GM21390 (cell line): ENCODE data around the gene ADGRG3.

ENCODE experiments used
- ATAC-seq: cut with Tn5 transposase; IDR thresholded peaks from one replicate; pipeline ENCODE4 v1.9.1; 2021; ENCODE audit not compliant: unreplicated experiment

The ADGRG3 gene

DNA sequence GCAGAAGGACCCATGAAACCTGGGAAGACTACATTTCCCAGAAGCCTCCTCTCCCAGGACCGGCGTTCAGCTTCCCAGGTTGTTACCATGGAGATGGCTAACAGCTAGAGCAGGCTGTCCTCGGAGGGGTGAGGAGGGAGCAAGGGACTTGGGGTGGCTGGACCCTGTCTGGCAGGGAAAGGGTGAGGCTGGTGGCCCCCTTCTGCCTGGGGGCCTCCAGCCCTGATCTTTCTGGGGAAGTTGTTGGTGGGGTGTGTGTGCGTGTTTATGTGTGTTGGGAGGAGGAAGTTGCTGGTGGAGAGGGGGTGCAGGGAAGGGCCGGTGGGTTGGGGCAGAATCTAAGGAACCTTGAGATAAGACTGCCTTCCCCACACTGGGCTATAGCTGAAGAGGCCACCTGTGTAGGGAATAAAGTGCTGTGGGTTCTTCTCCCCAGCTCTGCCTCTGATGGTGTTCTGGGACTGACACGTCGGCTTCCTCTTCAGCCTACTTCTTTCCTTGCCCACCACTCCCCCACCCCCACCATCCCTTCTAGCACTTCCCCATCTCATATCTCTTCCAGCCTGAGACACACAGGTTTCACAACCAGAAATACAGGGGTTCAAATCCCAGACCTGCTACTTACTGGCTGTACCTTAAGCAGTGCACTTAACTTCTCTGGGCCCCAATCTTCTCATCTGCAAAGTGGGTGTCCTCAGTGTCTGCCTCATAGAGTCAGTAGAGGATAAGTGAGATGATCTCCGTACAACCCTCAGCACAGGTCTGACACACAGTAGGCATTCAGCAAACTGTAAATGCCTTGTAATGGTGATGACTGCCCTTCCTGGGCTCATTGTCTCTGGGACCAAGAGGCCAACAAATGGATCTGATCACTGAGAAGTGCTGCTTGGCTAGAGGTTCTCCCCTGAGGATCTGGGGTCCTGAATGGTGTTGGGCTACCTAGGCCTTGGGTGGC, 26.9 kb downstream of the ADGRG3 start, which contains the start of gene DRC7:
Gene DRC7, plus strand, starts transcription at position 82 of the 955 bp plus-strand sequence. CDS start 3,144 bp downstream, outside the sequence.
- ATAC-seq: peak; percentile 61

DNA sequence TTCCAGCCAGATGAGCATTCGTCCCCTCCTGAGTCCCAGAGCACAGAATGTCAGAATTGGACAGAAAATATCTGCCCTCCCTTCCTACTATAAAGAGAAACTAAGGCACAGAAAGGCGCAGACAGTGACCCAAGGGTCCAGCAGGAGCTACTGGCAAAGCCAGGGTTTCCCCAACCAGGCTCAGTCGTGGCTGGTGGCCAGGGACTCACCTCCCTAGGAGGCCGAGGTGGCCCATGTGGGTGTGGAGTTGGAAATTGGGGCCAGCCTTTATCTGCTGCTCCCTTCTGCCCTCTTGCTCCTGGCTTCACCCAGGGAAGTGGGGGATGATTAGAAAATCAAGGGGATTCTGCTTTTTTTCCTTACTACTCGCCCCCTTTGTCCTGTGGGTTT, 27.6 kb downstream of the ADGRG3 start:
- no peak for ATAC-seq

DNA sequence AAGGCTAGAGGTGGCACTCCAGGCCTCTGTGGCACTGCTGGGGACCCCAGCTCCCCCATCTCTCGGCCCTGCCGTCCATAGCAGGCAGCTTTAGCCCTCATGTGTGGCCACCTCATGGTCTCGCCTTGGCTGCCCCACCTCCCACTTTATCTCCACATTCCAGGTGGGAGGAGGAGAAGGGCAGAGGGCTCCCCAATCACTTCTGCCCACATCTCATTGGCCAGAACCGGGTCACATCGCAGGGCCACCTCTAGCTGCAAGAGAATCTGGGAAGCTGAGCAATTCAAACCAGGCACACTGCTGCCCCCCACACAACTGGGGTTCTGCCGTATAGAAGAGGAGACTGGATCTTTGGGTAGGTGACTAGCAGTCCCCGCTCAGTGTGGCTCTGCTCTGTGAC, 28.1 kb downstream of the ADGRG3 start:
- ATAC-seq: no peak

DNA sequence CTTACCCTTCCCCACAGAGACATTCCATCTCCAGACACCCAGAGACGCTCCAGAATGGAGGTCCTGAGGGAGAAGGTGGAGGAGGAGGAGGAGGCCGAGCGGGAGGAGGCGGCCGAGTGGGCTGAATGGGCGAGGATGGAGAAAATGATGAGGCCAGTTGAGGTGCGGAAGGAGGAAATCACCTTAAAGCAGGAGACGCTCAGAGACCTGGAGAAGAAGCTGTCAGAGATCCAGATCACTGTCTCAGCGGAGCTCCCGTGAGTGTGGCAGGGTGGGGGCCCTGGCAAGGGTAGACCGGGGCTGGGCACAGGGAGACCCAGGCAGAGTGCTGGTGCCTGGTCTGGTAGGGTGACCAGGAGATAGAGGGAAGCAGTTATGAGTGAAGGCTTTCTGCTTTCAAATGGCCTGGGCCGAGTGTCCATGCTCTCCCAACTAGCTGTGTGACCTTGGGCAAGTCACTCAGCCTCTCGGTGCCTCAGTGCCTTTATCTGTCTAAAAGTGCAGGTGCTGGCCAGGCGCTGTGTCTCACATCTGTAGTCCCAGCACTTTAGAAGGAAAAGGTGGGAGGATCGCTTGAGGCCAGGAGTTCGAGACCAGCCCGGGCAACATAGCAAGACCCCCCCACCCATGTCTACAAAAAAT, 29.9 kb downstream of the ADGRG3 start:
- no peak for ATAC-seq

DNA sequence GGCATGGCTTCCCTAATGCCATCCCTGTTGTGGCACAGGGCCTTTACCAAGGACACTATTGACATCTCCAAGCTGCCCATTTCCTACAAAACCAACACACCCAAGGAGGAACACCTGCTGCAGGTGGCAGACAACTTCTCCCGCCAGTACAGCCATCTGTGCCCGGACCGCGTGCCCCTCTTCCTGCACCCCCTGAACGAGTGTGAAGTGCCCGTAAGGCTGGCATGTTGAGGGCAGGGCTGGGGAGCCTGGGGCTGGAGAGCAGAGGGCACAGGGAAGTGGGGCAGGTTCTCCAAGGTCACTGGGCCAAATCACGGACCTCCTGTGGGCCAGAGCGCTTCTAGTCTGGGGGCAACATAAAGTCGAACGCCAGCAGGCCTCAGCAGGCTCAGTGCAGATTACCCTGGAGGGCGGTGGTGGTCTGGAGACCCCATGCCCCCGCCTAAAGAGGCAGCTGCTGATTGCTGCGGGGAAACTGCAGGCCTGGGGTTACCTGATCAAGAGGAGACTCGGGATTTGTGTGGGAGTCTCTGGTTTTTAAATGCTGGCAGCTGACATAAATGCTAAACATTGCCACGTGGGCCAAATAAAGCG, 30.8 kb downstream of the ADGRG3 start:
- ATAC-seq: no peak

DNA sequence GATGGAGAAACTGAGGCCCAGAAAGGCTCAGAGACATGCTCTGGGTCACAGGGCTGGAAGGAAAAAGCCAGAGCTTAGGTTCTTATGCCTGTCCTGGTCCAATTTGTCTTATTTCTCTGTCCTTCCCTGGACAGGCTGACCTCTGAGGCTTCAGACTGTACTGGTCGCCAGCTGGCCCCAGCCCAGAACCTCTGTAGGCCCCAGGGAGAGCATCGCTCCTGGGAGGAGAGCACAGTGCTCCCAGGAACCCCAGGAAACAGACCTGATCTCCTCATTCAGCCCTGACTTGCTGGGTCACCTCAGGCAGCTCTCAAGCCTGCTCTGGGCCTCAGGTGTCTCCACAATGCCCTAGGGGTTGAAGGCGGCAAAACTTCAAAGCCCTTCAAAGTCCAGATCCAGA, 31.4 kb downstream of the ADGRG3 start:
- ATAC-seq: no peak

DNA sequence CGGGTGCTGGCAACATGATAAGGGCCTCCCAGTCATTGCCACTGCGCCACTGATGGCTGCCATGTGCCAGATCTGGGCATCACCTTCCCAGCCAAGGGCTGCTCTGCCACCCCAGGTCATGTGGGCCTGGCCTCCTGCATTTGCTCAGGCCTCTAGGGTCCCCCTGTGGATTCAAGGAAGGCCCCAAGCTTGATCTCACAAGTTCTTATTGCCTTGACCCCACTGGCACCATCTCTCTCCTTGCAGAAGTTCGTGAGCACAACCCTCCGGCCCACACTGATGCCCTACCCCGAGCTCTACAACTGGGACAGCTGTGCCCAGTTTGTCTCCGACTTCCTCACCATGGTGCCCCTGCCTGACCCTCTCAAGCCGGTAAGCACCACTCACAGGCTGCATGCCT, 31.8 kb downstream of the ADGRG3 start:
- no peak for ATAC-seq

DNA sequence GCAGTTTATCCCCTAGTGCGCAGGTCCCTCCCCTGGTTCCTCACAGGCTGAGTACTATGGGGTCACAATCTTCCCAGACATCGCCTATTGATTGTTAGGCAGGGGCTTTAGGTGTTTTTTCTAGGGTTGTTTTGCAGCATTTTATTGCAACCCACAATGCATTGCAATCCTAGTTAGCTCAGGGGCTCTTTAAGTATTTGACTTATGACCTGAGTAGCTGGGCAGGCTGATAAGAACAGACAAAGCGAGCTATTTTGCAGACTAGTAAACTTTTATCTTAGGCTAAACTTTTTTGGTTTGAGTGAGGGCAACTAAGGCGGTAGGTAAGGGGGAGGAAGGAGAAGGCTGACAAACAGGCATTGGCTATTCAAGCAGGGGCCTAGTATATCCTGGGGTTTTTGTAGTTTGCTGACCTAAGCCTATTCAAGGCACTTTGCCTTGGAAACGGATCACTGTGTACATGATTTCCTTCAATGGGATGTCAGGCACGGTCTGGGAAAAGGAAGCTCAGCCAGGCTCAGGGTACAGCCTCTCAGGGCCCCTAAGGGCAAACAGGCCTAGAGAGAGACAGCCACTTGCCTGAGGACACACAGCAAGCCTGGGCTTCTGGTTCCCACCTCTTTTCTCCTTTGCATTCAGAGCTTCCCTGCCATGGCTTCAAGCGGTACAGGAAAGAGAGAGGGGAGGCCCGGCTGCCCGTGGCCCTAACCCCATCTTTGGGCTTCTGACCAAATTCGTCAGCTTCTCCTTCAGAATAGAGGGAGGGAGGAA, 32.9 kb downstream of the ADGRG3 start:
- ATAC-seq: no peak

DNA sequence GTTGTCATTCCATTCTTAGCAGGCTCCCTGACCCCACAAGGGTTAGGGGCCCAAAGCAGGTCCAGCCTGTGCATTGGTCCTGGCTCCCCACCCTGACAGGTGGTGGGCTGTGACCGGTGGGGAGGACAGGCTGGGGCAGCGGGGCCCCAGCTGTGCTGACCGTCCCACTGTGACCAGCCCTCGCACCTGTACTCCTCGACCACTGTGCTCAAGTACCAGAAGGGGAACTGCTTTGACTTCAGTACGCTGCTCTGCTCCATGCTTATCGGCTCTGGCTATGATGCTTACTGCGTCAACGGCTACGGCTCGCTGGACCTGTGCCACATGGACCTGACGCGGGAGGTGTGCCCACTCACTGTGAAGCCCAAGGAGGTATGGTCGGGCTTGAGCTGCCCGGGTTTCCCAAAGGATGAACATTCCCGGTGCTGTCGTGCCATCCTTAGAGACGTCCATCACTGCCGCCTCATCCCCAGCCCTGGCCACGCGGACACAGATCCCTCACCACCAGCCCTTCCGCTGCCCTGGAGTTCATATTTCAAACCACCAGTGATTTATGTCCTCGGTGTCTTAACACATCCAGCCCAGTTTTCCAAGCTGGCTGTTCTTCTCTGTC, 33.8 kb downstream of the ADGRG3 start:
- no peak for ATAC-seq

DNA sequence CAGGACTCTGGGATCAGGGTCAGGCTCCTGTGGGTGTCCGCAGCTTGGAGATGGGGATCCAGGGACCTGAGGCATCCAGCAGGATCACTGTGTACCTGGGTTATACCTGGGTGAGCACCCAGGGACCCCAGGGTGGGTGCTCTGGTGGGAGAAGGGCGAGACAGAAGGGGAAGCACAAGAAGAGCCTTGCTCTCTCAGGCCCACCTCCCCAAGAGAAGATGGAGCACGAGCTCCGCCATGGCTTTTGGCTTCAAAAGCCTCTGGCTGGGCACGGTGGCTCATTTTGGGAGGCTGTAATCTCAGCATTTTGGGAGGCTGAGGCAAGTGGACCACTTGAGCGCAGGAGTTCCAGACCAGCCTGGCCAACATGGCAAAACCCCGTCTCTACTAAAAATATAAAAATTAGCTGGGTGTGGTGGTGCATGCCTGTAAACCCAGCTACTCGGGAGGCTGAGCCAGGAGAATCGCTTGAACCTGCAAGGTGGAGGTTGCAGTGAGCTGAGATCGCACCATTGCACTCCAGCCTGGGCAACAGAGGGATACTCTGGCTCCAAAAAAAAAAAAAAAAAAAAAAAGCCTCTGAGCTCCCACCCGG, 35.4 kb downstream of the ADGRG3 start:
- ATAC-seq: no peak

DNA sequence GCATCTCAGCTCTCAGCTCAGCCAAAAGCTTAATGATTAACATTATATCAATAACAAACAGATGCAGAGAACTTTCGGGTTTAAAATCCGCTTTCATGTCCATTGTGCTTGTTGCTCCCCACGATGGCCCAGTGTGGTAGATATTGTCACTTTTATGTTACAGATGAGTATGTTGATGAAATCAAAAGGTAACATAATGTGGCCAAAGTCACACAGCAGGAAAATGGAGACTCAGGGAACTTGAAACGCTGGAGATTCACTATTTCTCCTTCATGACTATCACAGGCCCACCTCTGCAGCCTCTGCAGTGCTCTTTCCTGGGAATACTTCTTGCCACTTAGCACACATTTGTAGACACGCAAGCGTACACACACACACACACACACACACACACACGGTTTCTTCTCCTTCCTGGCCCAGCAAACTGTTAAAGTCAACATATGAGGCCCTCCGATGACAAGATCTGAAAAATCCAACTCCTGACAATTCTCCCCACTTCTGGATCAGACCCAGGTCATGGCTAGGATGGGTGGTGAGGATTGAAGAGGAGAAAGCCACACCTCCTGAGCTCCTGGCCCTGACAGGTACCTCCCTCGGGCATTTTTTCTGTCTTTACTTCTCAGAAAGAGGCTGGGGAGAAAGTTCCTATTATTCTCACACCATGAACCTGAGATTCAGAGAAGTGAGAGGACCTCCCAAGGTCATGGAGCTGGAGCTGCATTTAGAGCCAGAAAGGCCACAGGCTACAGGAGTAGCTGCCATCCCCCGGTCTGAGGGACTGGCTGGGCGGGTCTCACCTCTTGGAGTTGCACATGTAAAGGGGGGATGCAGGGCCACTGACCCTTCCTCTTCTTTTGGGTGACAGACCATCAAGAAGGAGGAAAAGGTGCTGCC, 36.2 kb downstream of the ADGRG3 start:
- no peak for ATAC-seq

DNA sequence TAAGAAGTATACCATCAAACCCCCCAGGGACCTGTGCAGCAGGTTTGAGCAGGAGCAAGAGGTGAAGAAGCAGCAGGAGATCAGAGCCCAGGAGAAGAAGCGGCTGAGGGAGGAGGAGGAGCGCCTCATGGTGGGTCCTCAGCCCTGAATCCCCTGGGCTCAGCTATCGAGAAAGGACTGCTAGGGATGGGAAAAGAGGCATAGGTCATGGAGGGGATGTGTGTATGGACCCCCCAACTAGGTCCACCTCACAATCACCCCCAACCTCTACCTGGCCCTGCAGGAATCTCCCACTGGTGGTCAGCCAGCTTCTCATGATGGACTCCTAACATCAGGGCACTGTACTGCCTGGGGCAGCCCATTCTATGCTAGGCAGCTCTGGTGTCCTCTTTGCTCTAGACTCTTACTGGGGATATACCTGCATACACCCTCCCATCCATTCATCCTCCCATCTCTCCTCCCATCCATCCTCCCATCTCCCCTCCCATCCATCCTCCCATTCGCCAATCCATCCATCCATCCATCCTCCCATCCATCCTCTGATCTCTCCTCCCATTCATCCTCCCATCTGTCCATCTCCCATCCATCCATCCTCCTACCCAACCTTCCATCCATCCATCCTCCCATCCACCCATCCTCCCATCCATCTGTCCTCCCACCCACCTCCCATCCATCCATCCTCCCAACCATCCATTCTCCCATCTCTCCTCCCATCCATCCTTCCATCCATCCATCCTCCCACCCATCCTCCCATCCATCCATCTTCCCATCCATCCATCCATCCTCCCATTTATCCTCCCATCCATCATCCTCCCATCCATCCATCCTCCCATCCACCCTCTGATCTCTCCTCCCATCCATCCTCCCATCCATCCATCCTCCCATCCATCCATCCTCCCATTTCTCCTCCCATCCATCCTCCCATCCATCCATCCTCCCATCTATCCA, 37.1 kb downstream of the ADGRG3 start:
- ATAC-seq: no peak

DNA sequence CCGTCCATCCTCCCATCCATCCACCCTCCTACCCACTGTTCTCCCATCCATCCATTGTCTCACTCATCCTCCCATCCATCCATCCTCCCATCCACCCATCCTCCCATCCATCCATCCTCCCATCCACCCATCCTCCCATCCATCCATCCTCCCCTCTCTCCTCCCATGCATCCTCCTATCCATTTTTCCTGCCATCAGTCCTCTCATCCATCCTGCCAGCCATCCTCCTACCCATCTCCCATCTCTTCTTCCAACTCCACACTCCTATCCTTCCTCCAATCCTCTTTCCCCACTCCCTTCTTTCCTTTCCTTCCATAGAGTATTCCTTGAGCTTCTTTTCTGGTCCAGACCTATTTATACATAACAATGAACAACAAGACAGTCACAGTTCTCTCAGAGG, 38.6 kb downstream of the ADGRG3 start:
- ATAC-seq: no peak

DNA sequence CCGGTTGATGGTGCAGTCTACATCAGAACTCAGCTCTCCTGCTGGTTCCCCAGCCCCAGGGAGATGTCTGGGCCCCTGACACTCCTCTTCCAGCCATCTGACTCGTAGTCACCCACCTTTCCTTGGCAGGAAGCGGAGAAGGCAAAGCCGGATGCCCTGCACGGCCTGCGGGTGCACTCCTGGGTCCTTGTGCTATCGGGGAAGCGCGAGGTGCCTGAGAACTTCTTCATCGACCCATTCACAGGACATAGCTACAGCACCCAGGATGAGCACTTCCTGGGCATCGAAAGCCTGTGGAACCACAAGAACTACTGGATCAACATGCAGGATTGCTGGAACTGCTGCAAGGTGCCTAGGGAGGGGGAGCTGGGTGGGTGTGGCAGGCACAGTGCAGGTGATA, 39.2 kb downstream of the ADGRG3 start:
- no peak for ATAC-seq

DNA sequence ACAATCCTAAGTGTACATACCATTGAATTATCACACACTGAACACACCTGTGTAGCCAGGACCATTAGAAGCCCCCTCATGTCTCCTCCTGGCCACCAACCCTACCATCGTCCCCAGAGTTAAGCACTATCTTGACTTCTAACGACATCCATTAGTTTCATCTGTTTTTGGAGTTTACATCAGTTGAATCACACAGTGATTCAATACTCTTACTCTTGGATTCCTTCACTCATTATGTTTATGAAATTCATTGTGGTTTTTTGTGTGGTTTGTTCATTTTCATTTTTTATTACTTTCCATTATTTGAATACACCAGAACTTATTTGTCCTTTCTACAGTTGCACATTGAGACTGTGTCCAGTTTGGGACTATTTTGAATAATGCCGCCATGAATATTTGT, 40.1 kb downstream of the ADGRG3 start:
- no peak for ATAC-seq

DNA sequence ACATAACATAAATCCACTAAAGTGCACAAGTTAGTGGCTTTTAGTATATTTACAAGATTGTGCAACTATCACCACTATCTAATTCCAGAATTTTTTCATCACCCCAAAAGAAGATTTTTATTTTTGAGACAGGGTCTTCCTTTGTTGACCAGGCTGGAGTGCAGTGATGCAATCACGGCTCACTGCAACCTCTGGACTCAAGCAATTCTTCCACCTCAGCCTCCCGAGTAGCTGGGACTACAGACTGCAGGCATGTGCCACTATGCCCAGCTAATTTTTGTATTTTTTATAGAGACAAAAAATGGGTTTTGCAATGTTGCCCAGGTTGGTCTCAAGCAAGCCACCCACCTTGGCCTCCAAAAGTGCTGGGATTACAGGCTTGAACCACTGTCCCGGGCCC, 41.6 kb downstream of the ADGRG3 start:
- no peak for ATAC-seq

DNA sequence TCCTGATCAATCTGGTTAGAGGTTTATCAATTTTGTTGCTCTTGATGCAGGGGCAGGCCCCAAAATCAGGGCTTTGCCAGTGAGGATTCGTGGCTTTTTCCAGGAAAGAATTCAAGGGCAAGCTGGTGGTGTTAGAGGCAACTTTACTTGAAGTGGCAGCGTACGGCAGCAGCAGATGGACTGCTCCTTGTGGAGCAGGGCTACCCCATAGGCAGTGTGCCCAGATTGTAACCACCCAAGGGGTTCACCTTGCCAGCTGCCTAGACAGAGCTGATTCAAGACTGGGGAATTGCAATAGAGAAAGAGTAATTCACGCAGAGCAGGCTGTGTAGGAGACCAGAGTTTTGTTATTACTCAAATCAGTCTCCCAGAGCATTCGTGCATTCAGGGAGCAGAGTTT, 43.2 kb downstream of the ADGRG3 start:
- ATAC-seq: no peak

DNA sequence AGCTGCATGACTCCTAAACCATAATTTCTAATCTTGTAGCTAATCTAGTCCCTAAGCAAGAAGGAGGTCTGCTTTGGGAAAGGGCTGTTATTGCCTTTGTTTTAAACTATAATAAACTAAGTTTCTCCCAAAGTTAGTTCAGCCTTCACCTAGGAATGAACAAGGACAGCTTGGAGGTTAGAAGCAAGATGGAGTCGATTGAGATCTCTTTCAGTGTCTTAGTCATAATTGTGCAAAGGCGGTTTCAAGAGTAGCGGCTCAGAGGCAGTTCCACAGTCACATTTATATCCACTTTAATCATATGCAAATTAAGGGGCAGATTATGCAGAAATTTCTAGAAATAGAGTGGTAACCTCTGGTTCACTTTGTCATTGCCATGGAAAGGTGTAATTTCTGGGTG, 43.9 kb downstream of the ADGRG3 start:
- no peak for ATAC-seq
